Right ventricle myocardium inferior (tissue), 1 donor: ENCODE results near the gene DLGAP4. TPM values are rescaled to one million over a fixed set of nuclear protein-coding genes. Genes with fewer than 3 reads are reported as not detected.

Experiments used
- ATAC-seq: fragments of 200-7000 bp; cut with Tn5 transposase; one replicate; pipeline ENCODE4 v1.9.1; 2020; ENCODE audit warnings: mild to moderate bottlenecking, moderate library complexity
- DNase-seq: peaks from one replicate; pipeline ENCODE4 v3.0.0; 2021; ENCODE audit errors: missing footprints
- intact Hi-C: fragments of 100-400 bp; cut with DNase I; formaldehyde crosslinking; loops from one replicate; pipeline ENCODE4 v1.11.0; 2022
- total RNA-seq: library from RNA; stranded (reverse); fragmentation: NEBNext Ultra II Directional; extraction: Animal tissue kit (Norgen Biotek cat#: 25700); gene quantifications from one replicate; pipeline ENCODE4 v1.2.1, GENCODE V29; 2021
- donor health status: DM: no; HTN: yes; CAD: no; lungs with severe emphysema.

DLGAP4 gene
- total RNA-seq, 1 donor from 2014 or later = 46.3 TPM

DNA sequence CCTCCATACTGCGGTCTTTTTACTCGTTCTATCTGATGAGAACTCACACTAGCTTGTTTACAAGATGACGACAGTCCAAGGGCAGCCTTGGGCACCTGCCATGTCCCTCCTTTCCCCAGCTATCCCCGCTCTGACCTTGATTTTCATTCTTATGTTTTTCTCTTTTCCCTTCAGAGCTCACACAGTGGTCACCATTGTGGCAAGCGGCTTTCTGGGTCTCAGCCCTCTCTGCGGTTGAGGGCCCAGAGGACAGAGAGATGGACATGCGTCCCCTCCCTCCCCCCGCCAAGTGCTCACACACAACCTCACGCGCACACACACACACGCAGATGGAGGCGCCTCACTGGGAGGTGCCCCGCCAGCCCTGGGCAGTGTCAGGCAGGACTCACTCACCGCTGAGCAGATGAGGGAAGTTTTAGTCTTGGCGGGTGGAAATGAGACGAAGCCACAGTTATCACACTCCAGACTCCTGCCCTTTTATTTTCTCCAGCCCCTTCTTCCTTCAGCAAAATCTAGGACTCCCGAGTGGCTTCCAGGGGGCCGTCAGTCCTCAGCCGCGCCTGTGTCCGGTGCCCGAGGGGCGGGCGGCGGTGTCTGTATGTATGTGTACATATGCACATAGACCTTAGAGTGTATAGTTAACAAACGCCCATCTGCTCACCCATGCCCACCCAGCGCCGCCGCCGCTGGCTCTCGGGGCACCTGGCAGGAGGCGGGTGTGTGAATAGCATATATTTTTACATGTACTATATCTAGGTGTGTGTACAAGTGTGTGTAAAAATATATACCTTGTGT, 221.4 kb downstream of the DLGAP4 start:
- ATAC-seq = no peak
- DNase-seq = no peak
- intact Hi-C loops = no loop called here

DNA sequence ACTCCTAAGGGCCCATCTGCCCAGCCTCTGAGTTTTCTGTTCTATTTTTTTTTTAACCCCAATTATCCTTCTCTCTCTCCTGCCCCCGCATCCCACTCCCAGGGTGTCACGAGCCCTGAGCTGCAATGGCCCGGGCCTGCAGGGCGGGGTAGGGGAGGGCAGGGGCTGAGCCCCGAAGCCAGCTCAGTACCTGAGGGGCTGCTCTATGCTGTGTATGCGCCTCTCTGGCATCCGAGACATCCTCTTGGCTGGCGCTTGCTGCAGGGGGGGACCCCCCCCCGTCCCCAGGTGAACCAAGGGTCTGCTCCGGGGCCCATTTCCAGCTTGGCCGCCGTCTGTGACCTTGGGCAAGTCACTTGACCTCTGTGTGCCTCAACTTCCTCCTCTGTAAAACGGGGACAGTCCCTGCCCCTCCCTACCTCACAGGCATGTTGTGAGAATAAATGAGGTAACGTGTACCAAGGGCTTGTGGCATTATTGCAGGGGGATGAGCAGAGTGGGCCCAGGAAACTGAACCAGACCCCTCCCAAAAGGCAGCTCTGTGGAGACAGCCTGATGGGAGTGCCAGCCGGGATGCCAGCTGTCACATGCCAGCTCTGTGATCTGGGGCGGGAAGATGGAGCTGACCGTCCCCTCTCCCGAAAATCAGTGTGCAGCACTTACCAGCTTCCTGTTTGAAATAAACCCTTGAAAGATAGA, 222.2 kb downstream of the DLGAP4 start:
- ATAC-seq (no peak), DNase-seq (no peak)
- intact Hi-C loops = no loop called here

DNA sequence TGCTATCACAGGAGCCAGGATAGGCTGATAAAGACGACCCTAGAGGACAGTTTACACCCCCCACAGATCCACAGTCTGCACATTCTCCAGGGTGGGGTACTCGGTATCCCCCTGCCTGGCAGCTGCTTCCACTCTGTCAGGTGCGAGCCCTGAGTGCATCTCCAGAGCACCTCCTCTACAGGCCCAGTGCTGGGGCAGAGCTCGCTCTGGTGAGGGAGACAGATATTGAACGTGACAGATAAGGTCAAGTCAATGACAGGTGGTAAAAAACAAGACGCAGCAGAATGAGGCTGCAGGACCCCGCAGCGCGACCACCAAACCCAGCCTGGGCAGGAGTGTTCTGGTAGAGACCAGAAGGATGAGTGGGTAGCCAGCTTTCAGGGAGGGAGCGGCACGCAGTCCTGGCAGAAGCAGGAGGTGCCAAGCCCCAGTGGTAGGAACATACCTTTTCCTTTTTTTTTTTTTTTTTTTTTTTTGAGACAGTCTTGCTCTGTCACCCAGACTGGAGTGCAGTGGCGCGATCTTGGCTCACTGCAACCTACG, 222.8 kb downstream of the DLGAP4 start:
- no peak for ATAC-seq

DNA sequence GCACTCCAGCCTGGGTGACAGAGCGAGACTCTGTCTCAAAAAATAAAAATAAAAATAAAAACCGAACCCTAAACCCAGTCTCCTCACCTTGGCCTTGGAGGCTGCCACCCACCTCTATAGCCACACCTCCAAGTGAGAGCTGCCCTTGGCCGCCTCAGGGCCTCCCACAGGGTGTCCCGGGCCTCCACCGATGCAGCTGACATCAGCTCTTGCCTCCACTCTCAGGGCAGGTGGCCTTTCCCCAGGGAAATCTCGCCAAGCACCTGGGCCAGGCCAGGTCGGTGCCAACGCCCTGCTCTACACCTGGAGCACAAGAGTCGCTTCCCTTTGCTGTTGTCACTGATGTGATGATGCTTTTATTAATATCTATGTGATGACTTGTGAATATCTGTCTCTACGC, 226.2 kb downstream of the DLGAP4 start:
- DNase-seq = no peak
- intact Hi-C loops = no loop called here
- no peak for ATAC-seq

More for the DNA sequence above, 222.8 kb downstream of the DLGAP4 start:
- DNase-seq = no peak
- intact Hi-C loops = no loop called here

GRCh38 chr20:36532822-36533221, 226.7 kb downstream of the DLGAP4 start:
- DNase-seq (no peak), ATAC-seq (no peak)
- intact Hi-C loops = no loop called here

- intact Hi-C loops = no loop called here
- no peak for DNase-seq
- ATAC-seq = no peak
These were observed 232.0 kb downstream of the DLGAP4 start for GRCh38 chr20:36538026-36538722.

DNA sequence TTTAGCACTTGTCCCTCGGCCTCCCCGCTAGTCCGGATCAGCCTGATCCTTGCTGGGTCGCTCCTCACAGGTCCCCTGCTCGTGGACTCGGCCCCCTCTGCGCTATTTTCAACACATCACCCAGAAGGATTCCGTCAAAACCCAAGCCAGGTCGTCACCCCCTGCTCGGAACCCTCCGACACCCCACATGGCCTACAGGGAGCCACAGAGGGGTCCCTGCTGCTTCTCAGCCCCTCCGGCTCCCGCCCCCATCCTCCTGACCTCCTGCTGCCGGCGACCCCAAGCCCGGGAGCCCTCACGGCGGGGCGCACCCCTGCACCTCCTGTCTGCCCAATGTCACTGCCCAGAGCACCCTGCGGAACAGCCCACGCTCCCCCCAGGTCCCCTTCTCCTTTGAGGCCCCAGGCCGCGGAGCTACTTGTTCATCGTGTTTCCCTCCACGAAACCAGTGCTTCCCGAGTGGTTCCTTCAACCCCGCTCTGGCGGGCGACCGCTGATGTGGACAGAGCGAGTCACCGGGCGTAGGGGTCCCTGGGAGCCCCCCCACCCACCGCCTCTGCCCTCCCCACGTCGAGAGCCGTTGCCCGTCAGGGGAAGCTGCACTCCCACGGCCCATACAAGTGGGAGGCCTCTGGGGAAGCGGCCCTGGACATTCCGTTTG, 234.5 kb downstream of the DLGAP4 start:
- intact Hi-C loops = loop anchor here (2.0 to 10.0 kb wide), 4 partner anchors 43 to 214 kb away; partner anchors contain the start of gene RAB5IF
- no peak for DNase-seq
- peak; percentile 1 for ATAC-seq

GRCh38 chr20:36541227-36541767, 235.2 kb downstream of the DLGAP4 start, which contains the start of gene MYL9:
MYL9 (plus strand) TSS chr20:36541519; CDS start chr20:36544885, 3,366 bp downstream.
- ATAC-seq (peak; percentile 91), DNase-seq (peak; percentile 97)
- intact Hi-C loops = loop anchor here (2.0 to 10.0 kb wide), 4 partner anchors 44 to 214 kb away; partner anchors contain the start of gene RAB5IF

- ATAC-seq (peak; percentile 54), DNase-seq (no peak)
- intact Hi-C loops = loop anchor here (2.0 to 10.0 kb wide), 4 partner anchors 45 to 213 kb away; partner anchors contain the start of gene RAB5IF
These were observed 235.8 kb downstream of the DLGAP4 start for GRCh38 chr20:36541768-36542488.

- no peak for ATAC-seq
- intact Hi-C loops = loop anchor here (5.0 to 10.0 kb wide), 3 partner anchors 45 to 212 kb away; partner anchors contain the start of gene RAB5IF
These were observed 236.5 kb downstream of the DLGAP4 start for GRCh38 chr20:36542516-36543183.

GRCh38 chr20:36543184-36544133, 237.3 kb downstream of the DLGAP4 start:
- peak; percentile 61 for ATAC-seq
- intact Hi-C loops = loop anchor here (5.0 to 10.0 kb wide), 3 partner anchors 46 to 211 kb away; partner anchors contain the start of gene RAB5IF
- peak; percentile 89 for DNase-seq

More at GRCh38 chr20:36542516-36543183, 236.5 kb downstream of the DLGAP4 start:
- DNase-seq = no peak

DNA sequence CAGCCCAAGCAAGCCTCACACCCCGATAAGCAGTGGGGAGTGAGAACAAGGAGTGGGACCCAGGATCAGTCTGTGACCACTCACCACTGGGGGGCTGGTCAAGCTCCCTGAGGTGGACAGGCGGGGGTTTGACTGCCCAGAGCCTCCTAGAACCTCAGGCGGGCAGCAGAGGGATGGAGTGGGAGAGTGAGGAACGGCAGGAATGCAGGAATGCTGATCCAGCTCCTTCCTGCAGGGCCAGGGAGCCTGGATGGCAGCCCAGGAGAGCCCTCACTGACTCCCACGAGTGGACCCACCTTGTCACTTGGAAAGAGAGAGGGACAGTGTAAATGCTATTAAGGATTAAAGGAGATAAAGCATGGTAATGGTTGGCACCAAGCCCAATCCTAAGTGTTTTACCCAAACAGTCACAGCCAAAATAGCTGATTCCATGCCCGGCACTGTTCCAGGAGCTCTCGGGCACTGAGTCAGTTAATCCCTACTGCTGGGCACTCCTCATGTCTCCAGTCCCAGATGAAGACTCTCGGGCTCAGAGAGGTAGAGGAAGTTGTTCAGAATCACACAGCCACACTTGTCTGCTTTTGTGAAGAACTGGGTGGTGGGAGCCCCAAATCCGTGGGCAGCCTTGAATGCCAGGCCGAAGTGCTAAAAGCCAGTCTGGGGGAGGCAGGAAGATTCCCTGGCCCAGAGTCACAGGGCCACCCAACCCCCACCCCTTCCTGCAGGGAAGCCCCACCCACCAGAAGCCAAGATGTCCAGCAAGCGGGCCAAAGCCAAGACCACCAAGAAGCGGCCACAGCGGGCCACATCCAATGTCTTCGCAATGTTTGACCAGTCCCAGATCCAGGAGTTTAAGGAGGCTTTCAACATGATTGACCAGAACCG, 238.2 kb downstream of the DLGAP4 start:
- DNase-seq (no peak), ATAC-seq (peak; percentile 13)
- intact Hi-C loops = loop anchor here (5.0 to 10.0 kb wide), 3 partner anchors 47 to 210 kb away; partner anchors contain the start of gene RAB5IF

GRCh38 chr20:36546111-36546736, 240.1 kb downstream of the DLGAP4 start:
- DNase-seq (no peak), ATAC-seq (no peak)

More at GRCh38 chr20:36546111-36546736, 240.1 kb downstream of the DLGAP4 start:
- intact Hi-C loops = loop anchor here (10.0 kb wide), 1 partner anchor 209 kb away; no protein-coding TSS in a partner anchor
